NCI-H1105 (cell line): Measurements from ENCODE around the gene NOVA2.

Experiments used
- DNase-seq: peaks from one replicate; lab custom pipeline; 2025; lab: John Stamatoyannopoulos, UW

NOVA2 gene, protein sequence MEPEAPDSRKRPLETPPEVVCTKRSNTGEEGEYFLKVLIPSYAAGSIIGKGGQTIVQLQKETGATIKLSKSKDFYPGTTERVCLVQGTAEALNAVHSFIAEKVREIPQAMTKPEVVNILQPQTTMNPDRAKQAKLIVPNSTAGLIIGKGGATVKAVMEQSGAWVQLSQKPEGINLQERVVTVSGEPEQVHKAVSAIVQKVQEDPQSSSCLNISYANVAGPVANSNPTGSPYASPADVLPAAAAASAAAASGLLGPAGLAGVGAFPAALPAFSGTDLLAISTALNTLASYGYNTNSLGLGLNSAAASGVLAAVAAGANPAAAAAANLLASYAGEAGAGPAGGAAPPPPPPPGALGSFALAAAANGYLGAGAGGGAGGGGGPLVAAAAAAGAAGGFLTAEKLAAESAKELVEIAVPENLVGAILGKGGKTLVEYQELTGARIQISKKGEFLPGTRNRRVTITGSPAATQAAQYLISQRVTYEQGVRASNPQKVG

DNA sequence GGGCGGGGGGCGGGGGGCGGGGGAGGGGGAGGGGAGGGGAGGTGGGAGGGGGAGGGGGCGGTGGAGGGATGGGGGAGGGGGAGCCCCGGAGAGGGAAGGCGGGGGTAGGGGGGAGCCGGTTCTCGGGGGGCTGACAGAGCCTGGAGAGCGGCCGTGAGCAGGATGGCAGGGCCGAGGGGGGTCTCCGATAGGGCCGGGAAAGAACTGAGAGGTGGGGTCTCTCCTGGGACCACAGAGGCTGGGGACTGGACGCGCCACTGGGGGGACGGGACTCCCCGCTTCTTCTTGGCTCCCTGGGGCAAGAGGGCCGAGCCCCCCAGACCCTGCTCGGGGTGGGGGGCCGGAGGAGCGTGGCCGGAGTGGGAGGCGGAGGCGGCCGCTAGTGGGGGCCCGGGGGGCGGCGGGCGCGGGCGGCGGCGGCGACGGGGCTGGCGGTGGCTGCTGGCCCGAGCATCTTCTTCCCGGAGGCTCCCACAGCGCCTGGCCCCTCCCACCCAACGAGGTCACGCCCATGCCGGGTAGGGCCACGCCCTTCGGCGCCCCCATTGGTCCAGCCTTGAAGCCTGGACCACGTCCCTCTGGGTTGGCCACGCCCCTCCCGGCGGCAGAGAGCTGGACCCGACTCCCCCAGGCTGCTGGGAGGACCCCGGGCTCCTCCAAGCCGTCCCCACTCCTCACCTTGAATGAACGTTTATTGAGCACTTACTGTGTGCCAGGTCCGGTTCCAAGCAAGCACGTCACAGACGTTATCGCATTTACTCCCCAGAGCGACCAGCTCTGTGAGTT lies at the start of gene NOVA2:
Gene NOVA2, minus strand, starts transcription at position 313 of the 786 bp plus-strand sequence. CDS start 514 bp downstream, outside the sequence.
- peak; percentile 62 for DNase-seq

DNA sequence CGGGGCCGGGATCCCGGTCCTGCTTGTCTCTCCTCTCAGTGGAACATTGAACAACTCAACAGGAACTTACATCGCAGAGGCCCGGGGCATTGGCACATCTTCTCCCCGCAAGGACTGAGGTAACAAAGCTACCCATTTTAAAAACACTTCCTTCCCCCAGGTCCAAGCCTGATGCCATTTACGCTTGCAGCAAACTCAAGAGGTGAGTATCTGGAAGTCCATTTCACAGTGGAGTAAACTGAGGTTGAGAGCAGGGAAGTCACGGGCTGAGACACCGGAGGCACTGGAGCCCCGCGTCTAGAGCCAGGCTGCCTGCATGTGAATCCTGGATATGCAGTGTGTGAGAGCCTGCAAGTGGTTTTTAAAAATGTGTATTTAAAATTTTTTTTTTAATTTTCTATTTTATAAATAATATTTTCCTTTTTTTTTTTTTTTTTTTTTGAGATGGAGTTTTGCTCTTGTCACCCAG lies 49.7 kb upstream of the NOVA2 start:
- no peak for DNase-seq

DNA sequence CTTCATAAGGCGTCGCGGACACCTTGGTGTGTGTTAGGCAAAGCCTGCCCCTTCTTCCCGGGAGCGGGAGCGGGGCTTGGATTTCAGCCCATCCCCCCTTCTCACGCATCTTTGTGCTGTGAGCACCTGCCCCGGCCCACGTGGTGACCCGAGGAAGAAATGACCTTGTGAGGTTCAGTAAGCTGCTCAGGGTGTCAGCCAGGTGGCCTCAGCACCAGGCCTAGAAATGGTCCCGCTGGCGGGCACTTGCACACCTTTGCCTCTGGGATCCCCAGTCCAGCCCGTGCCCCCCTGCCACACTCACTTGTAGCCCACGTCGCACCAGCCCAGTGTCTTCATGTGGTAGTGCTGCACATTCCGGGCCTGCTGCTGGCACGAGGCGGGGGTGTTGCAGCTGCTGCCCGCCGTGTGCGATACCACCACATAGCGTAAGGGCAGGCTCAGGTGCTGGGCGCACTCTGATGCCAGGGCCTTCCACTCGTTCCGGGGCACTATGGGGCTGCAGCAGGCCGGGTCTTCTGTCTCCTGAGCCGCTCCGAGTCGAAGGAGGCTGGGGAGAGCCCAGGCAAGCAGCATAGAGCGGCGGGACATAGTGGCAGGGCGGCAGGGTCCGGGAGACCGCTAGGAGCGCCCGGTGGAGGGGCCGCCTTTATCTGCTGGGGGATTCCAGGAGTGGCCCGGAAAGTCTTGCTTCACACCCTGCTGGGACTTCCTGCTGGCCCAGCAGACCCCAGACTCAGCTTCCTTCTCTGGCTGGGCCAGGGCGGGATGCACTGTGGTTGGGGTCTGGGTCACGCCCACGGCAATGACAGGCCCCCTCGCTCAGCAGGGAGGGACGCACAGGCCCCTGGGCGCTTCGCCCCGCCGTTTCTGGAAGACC lies 49.0 kb upstream of the NOVA2 start, which contains the start of gene PGLYRP1:
Gene PGLYRP1, minus strand, starts transcription at position 623 of the 880 bp plus-strand sequence. Its CDS starts 32 bp downstream, at position 591.
- DNase-seq: no peak

DNA sequence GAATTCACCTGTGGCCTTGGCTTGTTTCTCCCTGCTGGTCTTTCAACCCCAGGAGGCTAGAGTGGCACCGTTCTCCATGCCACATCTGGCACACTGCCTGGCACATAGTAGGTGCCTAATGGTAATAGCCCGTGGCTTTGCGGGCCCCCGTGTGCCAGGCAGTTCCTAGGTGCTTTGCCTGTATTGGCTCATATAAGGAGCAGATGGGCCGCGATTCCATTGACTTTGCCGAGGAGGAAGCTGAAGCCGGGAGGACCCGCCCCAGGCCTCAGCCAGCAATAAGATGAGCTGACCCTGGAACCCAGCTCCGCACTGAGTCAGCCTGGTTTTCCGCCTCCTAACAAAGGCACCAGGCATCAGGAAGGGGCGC lies 48.4 kb upstream of the NOVA2 start:
- DNase-seq: no peak

DNA sequence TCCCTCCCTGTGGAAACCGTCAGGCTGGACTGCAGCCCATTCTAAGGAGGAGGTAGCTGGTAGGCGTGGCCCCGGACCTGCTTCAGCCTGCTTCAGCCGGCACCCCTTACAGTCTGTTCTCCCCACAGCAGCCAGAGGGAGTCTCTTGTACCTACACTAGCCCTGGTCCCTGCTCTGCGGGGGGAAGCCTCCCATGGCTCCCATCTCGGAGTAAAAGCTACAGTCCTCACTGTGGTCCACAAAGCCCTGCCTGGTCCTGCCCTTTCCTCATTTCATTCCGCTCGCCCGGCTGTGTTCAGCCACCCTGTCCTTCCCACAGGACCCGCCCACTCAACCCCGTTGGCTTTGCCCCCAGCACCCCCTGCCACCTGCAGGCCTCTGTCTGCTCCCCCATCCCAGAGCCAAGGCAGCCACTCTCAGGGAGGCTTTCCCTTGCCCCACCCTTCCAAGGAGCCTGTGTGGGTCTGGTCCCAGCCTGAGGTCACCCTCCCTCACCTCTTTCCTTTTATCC lies 47.9 kb upstream of the NOVA2 start:
- no peak for DNase-seq

DNA sequence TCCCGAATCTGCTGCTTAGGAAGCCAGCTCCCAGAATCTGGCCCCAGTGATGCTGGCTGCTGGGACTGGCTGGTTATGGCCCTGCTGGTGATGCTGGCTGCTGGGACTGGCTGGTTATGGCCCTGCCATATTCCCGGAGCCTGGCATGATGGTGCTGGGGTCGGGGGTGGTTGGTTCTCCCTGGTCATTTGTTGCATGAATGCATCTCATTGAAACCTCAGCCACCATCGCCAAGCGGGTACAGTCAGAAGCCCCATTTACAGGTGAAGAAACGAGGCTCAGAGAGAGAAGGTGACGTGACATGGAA lies 47.1 kb upstream of the NOVA2 start:
- no peak for DNase-seq

DNA sequence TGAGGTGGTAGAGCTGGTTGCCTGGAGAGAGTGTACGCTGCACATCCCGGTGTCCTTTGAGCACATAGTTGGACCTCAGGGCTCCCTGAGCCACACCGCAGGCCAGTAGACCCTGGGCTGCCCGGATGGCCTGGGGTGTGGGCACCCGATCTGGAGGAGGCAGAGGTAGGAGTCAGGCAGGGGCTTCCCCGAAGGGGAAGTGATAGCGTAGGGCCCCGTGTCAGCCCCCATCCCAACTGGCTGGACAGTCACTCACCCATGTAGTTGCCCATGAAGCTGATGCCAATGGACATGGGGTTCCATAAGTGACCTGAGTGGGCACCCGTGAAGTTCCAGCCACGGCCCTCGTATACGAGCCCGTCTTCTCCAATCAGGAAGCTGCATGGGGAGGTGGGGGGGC lies 45.6 kb upstream of the NOVA2 start:
- no peak for DNase-seq

DNA sequence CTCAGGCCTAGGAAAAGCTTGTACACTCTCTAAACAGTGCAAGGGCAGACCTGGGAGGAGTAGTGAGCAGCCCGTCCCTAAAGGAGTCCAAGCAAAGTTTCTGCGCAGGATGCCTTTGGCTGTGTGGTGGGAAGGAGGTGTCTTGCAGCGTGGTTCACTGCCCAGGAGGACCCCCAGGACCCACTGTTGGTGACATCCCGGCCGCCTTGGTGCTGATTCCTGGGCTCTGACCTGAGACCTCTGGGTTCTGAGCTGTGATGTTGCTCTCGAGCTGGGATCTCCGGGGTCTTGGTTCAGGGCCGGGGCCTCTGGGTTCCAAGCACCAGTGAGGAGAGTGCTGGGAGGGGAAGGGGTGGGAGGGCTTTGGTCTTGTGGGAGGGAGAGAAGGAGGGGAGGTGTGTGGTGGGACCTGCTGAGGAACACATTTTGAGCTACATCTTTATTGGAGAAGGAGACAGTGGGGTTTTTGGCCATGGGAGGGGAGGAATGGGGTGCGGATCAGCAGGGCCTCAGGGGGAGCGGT lies 45.1 kb upstream of the NOVA2 start:
- DNase-seq: no peak

DNA sequence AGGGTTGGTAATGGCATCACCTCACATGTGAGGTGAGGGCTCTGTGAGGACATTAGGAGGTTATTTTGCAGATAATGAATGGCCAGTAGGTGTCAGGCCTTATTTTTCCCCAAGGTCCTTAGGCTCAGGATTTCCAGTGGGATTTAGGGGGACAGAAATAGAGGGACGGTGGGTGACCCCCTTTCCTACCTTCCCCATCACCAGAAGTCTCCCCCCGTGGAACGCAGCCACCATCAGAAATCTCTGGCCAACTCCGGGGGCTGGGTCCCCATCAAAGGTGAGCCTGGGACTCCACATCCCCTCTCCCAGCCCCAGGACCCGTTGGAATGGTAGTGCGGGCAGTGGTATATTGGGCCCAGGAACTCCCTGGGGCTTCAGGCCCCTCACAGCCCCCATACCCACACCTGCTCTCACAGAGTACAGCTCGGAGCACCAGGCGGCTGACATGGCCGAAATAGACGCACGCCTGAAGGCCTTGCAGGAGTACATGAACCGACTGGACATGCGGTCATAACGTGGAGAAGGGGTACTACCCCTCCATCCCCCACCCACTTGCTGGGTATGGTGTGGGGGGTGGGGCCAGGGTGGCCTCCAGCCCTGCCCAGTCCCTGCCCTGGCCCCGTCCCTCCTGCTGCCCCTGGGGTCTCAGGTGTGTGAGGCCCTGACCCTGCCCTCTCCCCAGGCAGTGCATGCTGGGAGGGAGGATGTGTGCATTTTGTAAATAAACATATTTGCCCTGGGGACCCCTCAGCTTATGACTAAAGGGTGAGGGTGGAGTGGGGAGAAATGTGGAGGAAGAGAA lies 44.4 kb upstream of the NOVA2 start:
- DNase-seq: no peak

DNA sequence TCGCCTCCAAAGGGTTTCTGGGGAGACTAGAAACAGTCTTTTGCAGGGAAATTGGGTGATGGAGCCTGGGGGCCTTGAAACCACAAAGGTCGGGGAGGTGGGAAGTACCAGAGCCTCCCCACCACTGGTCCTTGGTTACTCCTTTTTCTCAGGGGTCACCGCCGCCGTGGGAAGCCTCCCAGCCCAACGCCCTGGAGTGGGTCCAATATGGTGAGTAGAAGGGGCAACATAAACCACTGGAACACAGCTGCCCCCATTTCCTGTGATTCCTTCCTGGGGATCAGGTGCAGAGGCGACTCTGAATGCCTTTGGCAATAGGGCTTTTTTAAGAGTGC lies 43.4 kb upstream of the NOVA2 start:
- DNase-seq: no peak

DNA sequence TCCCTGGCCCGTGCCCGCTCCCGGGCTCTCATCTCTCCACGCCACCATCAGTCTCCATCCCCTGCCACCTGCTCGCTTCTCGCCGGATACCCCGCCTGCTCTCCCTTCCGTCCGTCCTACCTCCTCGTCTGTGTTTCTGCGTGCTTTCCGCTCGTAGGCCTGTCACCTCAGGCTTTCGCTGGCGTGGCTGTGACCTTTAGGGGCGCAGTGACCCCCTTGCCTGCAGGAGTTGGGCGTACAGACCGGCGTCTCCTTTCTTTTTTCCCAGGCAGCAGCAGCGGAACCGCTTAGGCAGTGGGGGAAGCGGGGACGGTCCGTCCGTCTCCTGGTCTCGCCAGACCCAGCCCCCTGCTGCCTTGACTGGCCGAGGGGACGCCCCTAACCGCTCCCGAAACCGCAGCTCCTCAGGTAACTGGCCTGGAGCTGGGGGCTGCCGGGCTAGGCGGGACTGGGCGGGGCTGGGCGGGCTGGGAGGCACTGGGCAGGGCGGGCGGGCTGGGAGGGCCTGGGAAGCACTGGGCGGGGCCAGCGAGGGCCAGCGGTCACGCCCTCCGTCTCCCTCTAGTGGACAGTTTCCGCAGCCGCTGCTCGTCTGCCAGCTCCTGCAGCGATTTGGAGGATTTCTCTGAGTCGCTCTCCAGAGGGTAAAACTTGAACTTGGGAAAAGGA lies 42.9 kb upstream of the NOVA2 start:
- DNase-seq: peak; percentile 80

DNA sequence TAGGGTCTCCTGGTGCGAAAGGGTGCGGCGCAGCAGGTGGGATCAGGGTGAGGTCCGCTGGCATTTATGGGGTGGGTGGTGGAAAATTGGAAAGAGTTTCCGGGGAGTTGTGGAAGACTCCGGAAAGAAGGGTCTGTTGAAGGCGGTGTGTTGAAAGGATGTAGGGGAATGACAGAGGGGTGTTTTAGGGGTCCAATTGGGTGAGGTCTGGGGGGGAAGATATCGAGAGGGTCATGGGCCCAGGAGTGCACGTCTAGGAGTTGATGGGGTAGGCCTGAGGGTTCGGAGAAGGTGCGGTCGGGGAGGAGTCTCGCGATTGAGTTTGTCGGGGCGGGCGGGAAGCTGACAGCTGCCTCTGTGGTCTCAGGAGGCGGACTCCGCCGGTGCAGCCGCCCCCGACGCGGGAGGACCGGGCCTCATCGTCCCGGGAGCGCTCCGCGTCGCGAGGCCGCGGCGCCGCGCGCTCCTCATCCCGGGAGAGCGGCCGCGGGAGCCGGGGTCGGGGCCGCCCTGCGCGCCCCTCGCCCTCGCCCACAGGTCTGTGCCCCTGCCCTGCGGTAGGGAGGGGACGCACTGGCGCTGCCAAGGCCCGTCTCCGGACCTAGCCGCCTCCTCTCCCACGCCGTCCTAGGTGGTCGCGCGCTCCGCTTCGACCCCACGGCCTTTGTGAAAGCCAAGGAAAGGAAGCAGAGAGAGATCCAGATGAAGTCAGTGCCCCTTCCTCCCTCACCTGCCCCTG lies 42.2 kb upstream of the NOVA2 start:
- DNase-seq: no peak

DNA sequence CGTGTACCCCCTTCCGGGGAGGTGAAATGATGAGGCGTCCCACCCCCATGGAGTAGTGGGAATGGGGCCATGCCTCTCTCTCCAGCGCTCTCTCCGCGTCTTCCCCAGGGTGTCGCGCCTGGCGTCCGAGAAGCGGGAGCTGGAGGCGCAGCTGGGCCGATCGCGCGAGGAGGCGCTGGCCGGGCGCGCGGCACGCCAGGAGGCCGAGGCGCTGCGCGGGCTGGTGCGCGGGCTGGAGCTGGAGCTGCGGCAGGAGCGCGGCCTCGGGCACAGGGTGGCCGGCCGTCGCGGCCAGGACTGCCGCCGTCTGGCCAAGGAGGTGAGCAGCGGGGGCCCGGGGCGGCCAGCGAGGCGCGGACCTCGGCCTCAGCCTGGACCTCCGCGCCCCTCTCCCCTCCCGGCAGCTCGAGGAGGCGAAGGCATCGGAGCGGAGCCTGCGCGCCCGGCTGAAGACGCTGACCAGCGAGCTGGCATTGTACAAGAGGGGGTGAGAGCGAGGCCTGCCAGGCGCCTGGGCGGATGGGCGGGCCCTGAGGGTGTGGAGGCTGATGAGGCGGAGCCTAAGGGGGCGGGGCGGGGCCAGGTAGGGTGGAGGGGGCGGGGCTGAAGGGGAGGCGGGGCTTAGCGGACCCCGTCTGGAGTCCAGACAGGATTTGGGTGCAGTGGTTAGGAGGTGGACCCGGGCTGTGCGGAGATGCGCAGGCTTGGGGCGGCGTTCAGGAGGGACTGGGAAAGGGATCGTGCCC lies 41.4 kb upstream of the NOVA2 start:
- peak; percentile 93 for DNase-seq

DNA sequence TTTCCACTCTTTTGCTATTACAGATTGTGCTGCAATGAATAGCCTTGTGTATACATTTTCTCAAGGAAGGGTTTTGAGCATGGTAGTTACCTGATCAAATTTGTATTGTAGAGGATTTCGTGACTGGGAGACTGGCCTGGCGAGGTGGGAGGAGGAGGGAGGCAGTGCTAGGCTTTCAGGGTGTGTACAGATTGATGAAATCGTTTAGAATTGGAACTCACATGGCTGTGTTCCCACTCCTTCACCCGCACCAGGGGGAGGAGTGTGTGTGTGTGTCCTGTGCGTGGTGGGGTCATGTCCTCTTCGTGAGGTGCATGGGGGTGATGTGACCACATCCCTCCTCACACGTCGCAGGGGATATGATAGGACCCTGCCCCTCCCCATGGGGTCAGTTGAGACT lies 40.9 kb upstream of the NOVA2 start:
- DNase-seq: no peak

DNA sequence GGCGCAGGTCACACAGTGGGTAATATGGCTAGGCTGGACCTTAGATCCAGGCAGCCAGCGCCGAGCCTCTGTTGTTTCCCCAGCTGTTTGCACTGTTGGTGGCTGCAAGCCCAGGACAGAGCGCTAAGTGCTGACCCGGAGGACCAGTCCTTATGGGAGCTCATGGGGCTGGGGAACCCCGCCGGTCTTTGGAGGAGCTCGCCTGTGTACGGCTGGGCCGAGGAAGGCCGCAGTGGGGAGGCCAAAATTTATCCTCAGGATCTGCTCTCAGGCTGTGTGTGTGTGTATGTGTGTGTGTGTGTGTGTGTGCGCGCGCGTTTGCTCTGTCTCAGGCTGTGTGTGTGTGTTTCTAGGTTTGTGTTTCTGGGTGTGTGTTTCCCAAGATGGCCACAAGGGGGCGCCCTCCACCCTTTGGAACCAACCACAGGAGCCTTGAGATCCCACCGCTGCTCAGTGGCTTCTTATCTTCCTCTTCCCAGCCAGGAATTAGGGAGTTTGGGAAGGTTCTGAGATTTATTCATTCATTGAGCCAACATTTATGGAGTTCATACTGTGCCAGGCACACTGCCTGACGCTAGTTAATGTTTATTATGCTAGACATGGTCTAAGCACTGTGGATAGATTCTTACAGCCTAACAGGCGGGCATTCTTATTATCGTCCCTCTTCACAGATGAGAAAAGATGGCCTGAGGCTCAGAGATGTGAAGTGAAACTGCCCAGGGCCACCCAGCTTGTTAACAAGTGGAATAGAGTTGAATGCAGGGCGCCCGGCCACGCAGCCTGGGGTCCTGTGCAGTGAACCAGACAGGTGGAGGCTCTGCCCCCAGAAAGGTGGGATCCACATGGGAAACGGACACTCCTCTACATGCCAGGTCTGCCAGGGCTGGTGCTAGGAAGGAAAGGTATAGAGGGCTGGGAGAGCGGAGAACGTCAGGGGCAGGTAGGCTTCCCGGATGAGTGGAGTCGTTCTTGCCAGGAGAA lies 36.2 kb upstream of the NOVA2 start:
- DNase-seq: peak; percentile 52

DNA sequence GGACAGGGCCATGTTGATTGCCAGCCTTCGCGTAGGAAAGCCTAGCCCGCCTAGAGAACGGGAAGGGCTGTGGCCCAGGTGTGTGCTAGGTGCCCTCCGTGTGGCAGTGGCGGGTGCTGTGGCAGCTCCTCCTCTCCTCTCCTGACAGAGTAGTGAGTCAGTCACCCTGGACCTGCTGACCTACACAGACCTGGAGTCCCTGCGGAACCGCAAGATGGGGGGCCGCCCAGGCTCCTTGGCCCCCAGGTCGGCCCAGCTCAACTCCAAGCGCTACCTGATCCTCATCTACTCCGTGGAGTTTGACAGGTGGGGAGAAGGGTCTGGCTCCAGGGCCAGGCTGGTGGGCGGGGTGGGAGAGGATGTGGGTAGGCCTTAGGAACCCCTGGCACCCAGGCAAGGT lies 32.7 kb upstream of the NOVA2 start:
- DNase-seq: no peak

DNA sequence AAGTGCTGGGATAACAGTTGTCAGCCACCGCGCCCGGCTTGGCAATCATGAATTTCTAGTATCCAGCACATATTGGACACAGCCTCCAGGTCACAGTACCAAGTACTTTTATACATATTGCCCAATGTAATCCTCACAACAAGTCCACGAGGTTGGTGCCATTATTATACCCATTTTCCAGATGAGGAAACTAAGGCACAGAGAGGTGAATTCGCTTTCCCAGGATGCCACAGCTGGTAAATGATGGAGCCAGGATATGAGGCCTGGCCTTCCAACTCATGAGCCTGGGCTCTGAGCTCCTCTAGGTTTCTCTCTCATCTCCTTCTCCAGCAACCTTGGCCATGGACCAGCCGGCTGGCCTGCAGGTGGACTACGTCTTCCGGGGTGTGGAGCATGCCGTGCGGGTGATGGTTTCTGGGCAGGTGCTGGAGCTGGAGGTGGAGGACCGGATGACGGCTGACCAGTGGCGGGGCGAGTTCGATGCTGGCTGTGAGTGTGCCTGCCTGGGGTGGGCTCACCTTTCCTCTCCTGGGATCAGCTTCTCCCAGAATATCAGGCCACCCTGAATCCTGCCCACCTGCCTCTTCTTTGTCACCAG lies 29.1 kb upstream of the NOVA2 start:
- DNase-seq: no peak
